ENCODE measurements around the gene MAP1B. TPM values are rescaled to one million over a fixed set of nuclear protein-coding genes. Genes with fewer than 3 reads are reported as not detected.
"Not testable (repeated sequence)": the region's sequence is repeated elsewhere in the genome, so short reads cannot be mapped to it uniquely, and the experiment has no call there.

Gene MAP1B
- total and polyA plus RNA-seq, 10 of the 15 experiments (the other 5 are each of a cell fraction or from before 2014, with no cell fraction given): 0.02 to 0.81 (median 0.06) TPM; not detected in 1

GRCh38 chr5:72084876-72085275 lies 22.4 kb upstream of the MAP1B start:
- Histone ChIP-seq H3K27ac (ENCODE audit: control insufficient read depth, insufficient read depth) (no peak overlapping the region), H3K4me3 (no peak overlapping the region), H3K79me2 (ENCODE audit: control insufficient read depth, insufficient read depth, low read length) (no peaks in the 10 kb centered on the region), H3K36me3 (ENCODE audit: control insufficient read depth in 2 of 2, insufficient read depth in 2 of 2, low read length in 1 of 2) (no peaks in the 10 kb centered on the region), H3K4me2 (ENCODE audit: control insufficient read depth, insufficient read depth) (no peak overlapping the region), H3K4me1 (ENCODE audit: control insufficient read depth, insufficient read depth, low read length) (no peaks in the 10 kb centered on the region), H4K20me1 (ENCODE audit: control insufficient read depth, insufficient read depth) (0 out of 2 replicates have a peak, but pooled peaks cover 3% of the 10 kb centered on the region), H3K27me3 (replicated peaks in 1 of 2; ENCODE audit: control insufficient read depth in 2 of 2, insufficient read depth in 2 of 2, low read length in 1 of 2) (peaks cover 0 to 2% of the 10 kb centered on the region in 2 experiments; a peak in 2 of 4 replicates), H3K9ac (ENCODE audit: control insufficient read depth, insufficient read depth, low read length) (no peak overlapping the region), H3K9me3 (replicated peaks; ENCODE audit: control insufficient read depth, insufficient read depth, low read length) (no peaks in the 10 kb centered on the region), H2AFZ (ENCODE audit: control insufficient read depth, low read depth, low read length) (no peak overlapping the region)
- SMC1A ChIA-PET (ENCODE audit: uncharacterized antibody, unreplicated experiment): interaction anchor here (1.2 kb wide), 1 partner anchor 184 kb away, joined by 3 read pairs; no protein-coding TSS in a partner anchor
- POLR2A ChIA-PET: no interaction called here
- WGBS (ENCODE audit: insufficient coverage, insufficient replicate concordance, low lambda C conversion rate, missing lambda C conversion rate): 97% methylated on average over 4 of the region's 4 CpGs
- DNase-seq (ENCODE audit: low read depth, low spot score) (no peak), ATAC-seq (no peak), FAIRE-seq (no peak)
- RAD21 ChIA-PET (ENCODE audit: unreplicated experiment): no interaction called here
- no TSS peak for BruUV-seq (replicated peaks)
- CTCF ChIA-PET: no interaction called here
- in situ Hi-C loops (cut with MboI): no loop called here
- intact Hi-C loops (cut with micrococcal nuclease; ENCODE audit: unreplicated experiment): no loop called here
- no peak for TF ChIP-seq ZNF274 (IDR thresholded peaks at IDR 0.05; ENCODE audit: insufficient read depth, insufficient read length)

- in situ Hi-C loops (cut with MboI) (no loop called here), intact Hi-C loops (cut with micrococcal nuclease; ENCODE audit: unreplicated experiment) (no loop called here)
- POLR2A ChIA-PET: no interaction called here
- no peak overlapping the region for H3K27ac ChIP-seq (ENCODE audit: control insufficient read depth, insufficient read depth)
- no TSS peak for BruUV-seq (replicated peaks)
- no peaks in the 10 kb centered on the region for H3K9me3 ChIP-seq (replicated peaks; ENCODE audit: control insufficient read depth, insufficient read depth, low read length)
- H3K36me3 ChIP-seq (ENCODE audit: control insufficient read depth in 2 of 2, insufficient read depth in 2 of 2, low read length in 1 of 2): no peaks in the 10 kb centered on the region
- ATAC-seq (no peak), DNase-seq (ENCODE audit: low read depth, low spot score) (no peak), FAIRE-seq (no peak)
- WGBS (ENCODE audit: insufficient coverage, insufficient replicate concordance, low lambda C conversion rate, missing lambda C conversion rate): 26% methylated on average over 2 of the region's 2 CpGs
- no peak for TF ChIP-seq RUNX3 (IDR thresholded peaks at IDR 0.05; ENCODE audit: low read length)
- TF ChIP-seq SREBF1 (IDR thresholded peaks at IDR 0.05; ENCODE audit: low read length): no peak
- CTCF ChIA-PET: no interaction called here
- no peak overlapping the region for H3K4me2 ChIP-seq (ENCODE audit: control insufficient read depth, insufficient read depth)
- H4K20me1 ChIP-seq (ENCODE audit: control insufficient read depth, insufficient read depth): 0 out of 2 replicates have a peak, but pooled peaks cover 3% of the 10 kb centered on the region
- RAD21 ChIA-PET (ENCODE audit: unreplicated experiment): no interaction called here
- H3K4me3 ChIP-seq: no peak overlapping the region
- H3K27me3 ChIP-seq (replicated peaks in 1 of 2; ENCODE audit: control insufficient read depth in 2 of 2, insufficient read depth in 2 of 2, low read length in 1 of 2): peaks cover 0 to 2% of the 10 kb centered on the region in 2 experiments; a peak in 2 of 4 replicates
- no peaks in the 10 kb centered on the region for H3K4me1 ChIP-seq (ENCODE audit: control insufficient read depth, insufficient read depth, low read length)
- SMC1A ChIA-PET (ENCODE audit: uncharacterized antibody, unreplicated experiment): no interaction called here
- H3K79me2 ChIP-seq (ENCODE audit: control insufficient read depth, insufficient read depth, low read length): no peaks in the 10 kb centered on the region
- H2AFZ ChIP-seq (ENCODE audit: control insufficient read depth, low read depth, low read length): no peak overlapping the region
- H3K9ac ChIP-seq (ENCODE audit: control insufficient read depth, insufficient read depth, low read length): no peak overlapping the region
Observed at GRCh38 chr5:72085319-72085718, 22.0 kb upstream of the MAP1B start.

DNA sequence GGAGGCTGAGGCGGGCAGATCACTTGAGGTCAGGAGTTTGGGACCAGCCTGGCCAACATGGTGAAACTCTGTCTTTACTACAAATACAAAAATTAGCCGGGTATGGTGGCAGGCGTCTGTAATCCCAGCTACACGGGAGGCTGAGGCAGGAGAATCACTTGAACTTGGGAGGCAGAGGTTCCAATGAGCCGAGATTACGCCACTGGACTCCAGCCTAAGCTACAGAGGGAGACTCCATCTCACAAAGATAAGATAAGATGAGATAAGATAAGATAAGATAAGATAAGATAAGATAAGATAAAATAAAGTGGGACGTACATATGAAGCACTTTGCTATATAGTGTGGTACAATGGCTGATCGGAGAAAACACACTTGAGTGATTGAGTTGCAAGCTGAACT lies 17.6 kb upstream of the MAP1B start:
- H3K36me3 ChIP-seq (ENCODE audit: control insufficient read depth in 2 of 2, insufficient read depth in 2 of 2, low read length in 1 of 2); intact Hi-C loops (cut with micrococcal nuclease; ENCODE audit: unreplicated experiment); H3K4me2 ChIP-seq (ENCODE audit: control insufficient read depth, insufficient read depth); CTCF ChIA-PET; H2AFZ ChIP-seq (ENCODE audit: control insufficient read depth, low read depth, low read length); H3K4me1 ChIP-seq (ENCODE audit: control insufficient read depth, insufficient read depth, low read length); H4K20me1 ChIP-seq (ENCODE audit: control insufficient read depth, insufficient read depth); BruUV-seq (replicated peaks); H3K4me3 ChIP-seq; H3K27ac ChIP-seq (ENCODE audit: control insufficient read depth, insufficient read depth); FAIRE-seq; in situ Hi-C loops (cut with MboI); H3K9me3 ChIP-seq (replicated peaks; ENCODE audit: control insufficient read depth, insufficient read depth, low read length); H3K27me3 ChIP-seq (replicated peaks in 1 of 2; ENCODE audit: control insufficient read depth in 2 of 2, insufficient read depth in 2 of 2, low read length in 1 of 2); H3K79me2 ChIP-seq (ENCODE audit: control insufficient read depth, insufficient read depth, low read length); POLR2A ChIA-PET; H3K9ac ChIP-seq (ENCODE audit: control insufficient read depth, insufficient read depth, low read length); RAD21 ChIA-PET (ENCODE audit: unreplicated experiment); SMC1A ChIA-PET (ENCODE audit: uncharacterized antibody, unreplicated experiment); DNase-seq (ENCODE audit: low read depth, low spot score); ATAC-seq: not testable (repeated sequence)
- 63% methylated on average over 8 of the region's 8 CpGs for WGBS (ENCODE audit: insufficient coverage, insufficient replicate concordance, low lambda C conversion rate, missing lambda C conversion rate)

Data from GM12878 (cell line).